Upper lobe of left lung (tissue), 6 donors: ENCODE results near the gene CD99L2. TPM values are rescaled to one million over a fixed set of nuclear protein-coding genes. Genes with fewer than 3 reads are reported as not detected.

Experiments
- ATAC-seq, 2 donors: fragments of 200-7000 bp; cut with Tn5 transposase; one replicate each; pipeline ENCODE4 v1.9.1; 2022; ENCODE audit warnings: mild to moderate bottlenecking in 2 of 2, moderate library complexity in 2 of 2; ENCODE audit not compliant: low FRiP score in 2 of 2
- DNase-seq, 2 donors: peaks; one replicate each; pipeline ENCODE4 v3.0.0-alpha.2; 2019 to 2020
- H3K27ac ChIP-seq, 4 donors: fragments of 200-600 bp; sonication (generic); one replicate each; pipeline ENCODE4 v1.5.1; 2016 to 2019
- H3K27me3 ChIP-seq, 4 donors: fragments of 200-600 bp; sonication (generic); one replicate each; pipeline ENCODE4 v1.5.1; 2017 to 2019
- H3K36me3 ChIP-seq, 4 donors: fragments of 200-600 bp; sonication (generic); one replicate each; pipeline ENCODE4 v1.5.1; 2016 to 2019
- H3K4me1 ChIP-seq, 4 donors: fragments of 200-600 bp; sonication (generic); one replicate each; pipeline ENCODE4 v1.5.1; 2018 to 2019
- H3K4me3 ChIP-seq, 4 donors: fragments of 200-600 bp; sonication (generic); one replicate each; pipeline ENCODE4 v1.5.1; 2017 to 2019; ENCODE audit warnings: mild to moderate bottlenecking in 2 of 4, moderate library complexity in 1 of 4
- H3K9me3 ChIP-seq, 4 donors: fragments of 200-600 bp; sonication (generic); one replicate each; pipeline ENCODE4 v1.5.1; 2018 to 2019
- CTCF ChIP-seq, 6 experiments: fragments of 450-650 bp in 4 of 6; fragments of 200-600 bp in 2 of 6; sonication (generic) in 2 of 6; IDR thresholded peaks; one replicate each; pipeline ENCODE4 v1.5.1; 2016 to 2019; ENCODE audit warnings: antibody characterized with exemption in 6 of 6
- EP300 ChIP-seq, 4 donors: sonication (generic); formaldehyde crosslinking; IDR thresholded peaks; one replicate each; pipeline ENCODE4 v1.5.1; 2017; ENCODE audit warnings: antibody characterized with exemption in 4 of 4, control low read depth in 2 of 4
- POLR2A ChIP-seq, 4 donors: fragments of 450-650 bp; IDR thresholded peaks; one replicate each; pipeline ENCODE4 v1.5.1; 2016 to 2017; ENCODE audit warnings: antibody characterized with exemption in 4 of 4, mild to moderate bottlenecking in 2 of 4
- POLR2AphosphoS5 ChIP-seq, 2 donors: sonication (generic); formaldehyde crosslinking; IDR thresholded peaks; one replicate each; pipeline ENCODE4 v1.5.1; 2017; ENCODE audit warnings: antibody characterized with exemption in 2 of 2
- WGBS, 2 donors: methylation state at CpG; one replicate each; pipeline ENCODE4 v1.1.5; 2017 to 2018; 5-methylcytosine and 5-hydroxymethylcytosine counted together
- total RNA-seq, 6 donors: library from RNA; depleted of rRNA in 4 of 6; stranded (reverse); fragments of >200 nt in 4 of 6; gene quantifications; one replicate each; pipeline versions ENCODE4 v1.1.0 to v1.2.1, GENCODE V29; 2016 to 2021
- donor health status: DM: no; HTN: no; CAD: no; lungs with moderate emphysema.
- donor health status: DM: no; HTN: yes; CAD: no; lungs with severe emphysema.

Gene CD99L2
- total RNA-seq, 6 donors from 2014 or later: 16.8 to 41.6 (median 34.9) TPM

- H3K36me3 ChIP-seq: no peaks in the 10 kb centered on the region
- H3K27ac ChIP-seq: peak overlapping the region in 2 of 4 donors; percentile 35 to 46
- ATAC-seq (peak in 1 of 2 donors; percentile 48), DNase-seq (peak in 1 of 2 donors; percentile 27)
- no peak overlapping the region for H3K4me3 ChIP-seq
- TF ChIP-seq CTCF (IDR thresholded peaks at IDR 0.05) (no peak), EP300 (IDR thresholded peaks at IDR 0.05) (peak in 1 of 4 donors; percentile 54), POLR2A (IDR thresholded peaks at IDR 0.05) (no peak), POLR2AphosphoS5 (IDR thresholded peaks at IDR 0.05) (no peak)
- H3K27me3 ChIP-seq: no peaks in the 10 kb centered on the region
- 51 to 84% methylated on average over 2 of the region's 2 CpGs for WGBS, 2 donors
- H3K9me3 ChIP-seq: no peaks in the 10 kb centered on the region
- H3K4me1 ChIP-seq: peaks cover 0 to 8% (median 2%) of the 10 kb centered on the region in 4 donors
These were observed 56.2 kb downstream of the CD99L2 start for GRCh38 chrX:150842198-150842685.

GRCh38 chrX:150841456-150842197 lies 56.8 kb downstream of the CD99L2 start:
- TF ChIP-seq CTCF (IDR thresholded peaks at IDR 0.05): no peak
- no peak for TF ChIP-seq POLR2AphosphoS5 (IDR thresholded peaks at IDR 0.05)
- TF ChIP-seq POLR2A (IDR thresholded peaks at IDR 0.05): no peak
- TF ChIP-seq EP300 (IDR thresholded peaks at IDR 0.05): no peak
- peak overlapping the region in 2 of 4 donors; percentile 35 to 46 for H3K27ac ChIP-seq
- H3K4me3 ChIP-seq: no peak overlapping the region
- 33 to 62% methylated on average over 5 to 6 of the region's 6 CpGs for WGBS, 2 donors
- DNase-seq (no peak), ATAC-seq (peak in 1 of 2 donors; percentile 45)
- H3K27me3 ChIP-seq: no peaks in the 10 kb centered on the region
- peaks cover 0 to 8% (median 2%) of the 10 kb centered on the region in 4 donors for H3K4me1 ChIP-seq
- H3K9me3 ChIP-seq: no peaks in the 10 kb centered on the region
- no peaks in the 10 kb centered on the region for H3K36me3 ChIP-seq

GRCh38 chrX:150837845-150838244 lies 60.6 kb downstream of the CD99L2 start:
- Histone ChIP-seq H3K9me3 (peaks cover 0 to 5% (median 0%) of the 10 kb centered on the region in 4 donors), H3K36me3 (no peaks in the 10 kb centered on the region), H3K4me1 (peaks cover 0 to 8% (median 2%) of the 10 kb centered on the region in 4 donors), H3K27me3 (no peaks in the 10 kb centered on the region), H3K27ac (no peak overlapping the region), H3K4me3 (no peak overlapping the region)
- WGBS, 2 donors: 68 to 88% methylated on average over 4 of the region's 4 CpGs
- ATAC-seq: no peak
- TF ChIP-seq POLR2AphosphoS5 (IDR thresholded peaks at IDR 0.05) (no peak), POLR2A (IDR thresholded peaks at IDR 0.05) (no peak)
- no peak for DNase-seq

- DNase-seq: no peak
- Histone ChIP-seq H3K9me3 (peaks cover 0 to 5% (median 0%) of the 10 kb centered on the region in 4 donors), H3K4me3 (no peak overlapping the region), H3K36me3 (no peaks in the 10 kb centered on the region), H3K27me3 (no peaks in the 10 kb centered on the region), H3K27ac (no peak overlapping the region), H3K4me1 (no peaks in the 10 kb centered on the region)
- ATAC-seq: no peak
- TF ChIP-seq CTCF (IDR thresholded peaks at IDR 0.05) (no peak), POLR2A (IDR thresholded peaks at IDR 0.05) (no peak), EP300 (IDR thresholded peaks at IDR 0.05) (no peak), POLR2AphosphoS5 (IDR thresholded peaks at IDR 0.05) (no peak)
- WGBS, 2 donors: 59 to 100% methylated on average over 1 of the region's 1 CpG
These were observed 63.8 kb downstream of the CD99L2 start for GRCh38 chrX:150834695-150835094.

- no peak for ATAC-seq
- 38 to 40% methylated on average over 1 of the region's 1 CpG for WGBS, 2 donors
These were observed 64.9 kb downstream of the CD99L2 start for GRCh38 chrX:150833454-150834056.

More at GRCh38 chrX:150833454-150834056, 64.9 kb downstream of the CD99L2 start:
- Histone ChIP-seq H3K36me3 (no peaks in the 10 kb centered on the region), H3K4me1 (no peaks in the 10 kb centered on the region), H3K9me3 (peaks cover 0 to 5% (median 0%) of the 10 kb centered on the region in 4 donors), H3K27me3 (no peaks in the 10 kb centered on the region), H3K27ac (no peak overlapping the region), H3K4me3 (no peak overlapping the region)
- DNase-seq: no peak
- TF ChIP-seq EP300 (IDR thresholded peaks at IDR 0.05) (no peak), POLR2A (IDR thresholded peaks at IDR 0.05) (no peak), POLR2AphosphoS5 (IDR thresholded peaks at IDR 0.05) (no peak), CTCF (IDR thresholded peaks at IDR 0.05) (no peak)
